Endothelial cell of umbilical vein (primary cell): ENCODE data around the gene GPR25.

ENCODE experiments used
- CTCF ChIP-seq, 2 donors: IDR thresholded peaks; 1 replicate in 1 of 2; 2 replicates in 1 of 2; pipeline ENCODE4 v1.5.1; 2011; ENCODE audit warnings: low read length in 2 of 2, mild to moderate bottlenecking in 2 of 2, moderate library complexity in 2 of 2, control low read depth in 1 of 2, inconsistent platforms in 1 of 2, low read depth in 1 of 2; ENCODE audit not compliant: insufficient read depth in 1 of 2; ENCODE audit errors: extremely low read depth in 1 of 2
- EZH2 ChIP-seq: IDR thresholded peaks from 2 replicates; pipeline ENCODE4 v1.6.1; 2012; ENCODE audit warnings: borderline replicate concordance, low read depth, mild to moderate bottlenecking, moderate library complexity, low read length, inconsistent platforms; ENCODE audit not compliant: severe bottlenecking
- JUN ChIP-seq: IDR thresholded peaks from 2 replicates; pipeline ENCODE4 v1.6.1; 2011; ENCODE audit warnings: borderline replicate concordance, low read depth; ENCODE audit not compliant: insufficient read length, insufficient read depth
- MAX ChIP-seq: IDR thresholded peaks from 2 replicates; pipeline ENCODE4 v1.6.1; 2011; ENCODE audit not compliant: insufficient read depth, insufficient read length
- POLR2A ChIP-seq: IDR thresholded peaks from 2 replicates; pipeline ENCODE4 v1.6.1; 2012; ENCODE audit warnings: low read depth, mild to moderate bottlenecking, control low read depth, low read length
- POLR2AphosphoS5 ChIP-seq: IDR thresholded peaks from 2 replicates; pipeline ENCODE4 v1.6.1; 2012; ENCODE audit warnings: low read depth, mild to moderate bottlenecking, control low read depth, low read length, moderate library complexity; ENCODE audit not compliant: insufficient read depth

GRCh38 chr1:200905411-200906052 lies 32.8 kb downstream of the GPR25 start:
- TF ChIP-seq CTCF (IDR thresholded peaks at IDR 0.05; ENCODE audit: extremely low read depth in 1 of 2, insufficient read depth in 1 of 2, low read depth in 1 of 2, low read length in 2 of 2) (no peak), POLR2A (no peak), MAX (no peak), JUN (no peak), POLR2AphosphoS5 (no peak), EZH2 (no peak)
